GM04504 (cell line): Measurements from ENCODE around the gene TMEM178B.

ENCODE experiments used
- DNase-seq: peaks from one replicate; pipeline ENCODE4 v3.0.0-alpha.2; 2012; ENCODE audit warnings: low read depth

TMEM178B gene

GRCh38 chr7:141221007-141221612, 147.2 kb downstream of the TMEM178B start:
- no peak for DNase-seq

GRCh38 chr7:141225916-141226618, 152.2 kb downstream of the TMEM178B start:
- DNase-seq = no peak

- DNase-seq = no peak
Observed at GRCh38 chr7:141227454-141227853, 153.6 kb downstream of the TMEM178B start.

GRCh38 chr7:141228482-141228881, 154.6 kb downstream of the TMEM178B start:
- DNase-seq = no peak

- no peak for DNase-seq
Observed at GRCh38 chr7:141231018-141231792, 157.3 kb downstream of the TMEM178B start.

GRCh38 chr7:141232286-141233051, 158.6 kb downstream of the TMEM178B start:
- no peak for DNase-seq

- no peak for DNase-seq
Observed at GRCh38 chr7:141234335-141235105, 160.7 kb downstream of the TMEM178B start.

- no peak for DNase-seq
Observed at GRCh38 chr7:141235656-141236055, 161.8 kb downstream of the TMEM178B start.

- DNase-seq = no peak
Observed at GRCh38 chr7:141238596-141239243, 164.9 kb downstream of the TMEM178B start.

GRCh38 chr7:141239661-141240060, 165.8 kb downstream of the TMEM178B start:
- DNase-seq = no peak

GRCh38 chr7:141242568-141242967, 168.7 kb downstream of the TMEM178B start:
- no peak for DNase-seq

- DNase-seq = no peak
Observed at GRCh38 chr7:141243368-141243767, 169.5 kb downstream of the TMEM178B start.

GRCh38 chr7:141244435-141244834, 170.6 kb downstream of the TMEM178B start:
- DNase-seq = no peak

- DNase-seq = no peak
Observed at GRCh38 chr7:141246426-141246825, 172.6 kb downstream of the TMEM178B start.

GRCh38 chr7:141251180-141251579, 177.3 kb downstream of the TMEM178B start:
- DNase-seq = no peak

- DNase-seq = no peak
Observed at GRCh38 chr7:141251957-141252356, 178.1 kb downstream of the TMEM178B start.

- DNase-seq = no peak
Observed at GRCh38 chr7:141257597-141257996, 183.7 kb downstream of the TMEM178B start.

- no peak for DNase-seq
Observed at GRCh38 chr7:141258559-141258958, 184.7 kb downstream of the TMEM178B start.

- DNase-seq = no peak
Observed at GRCh38 chr7:141262101-141263090, 188.5 kb downstream of the TMEM178B start.

- DNase-seq = no peak
Observed at GRCh38 chr7:141263508-141263907, 189.6 kb downstream of the TMEM178B start.
